ENCODE results near the gene METRNL.
"Not testable (repeated sequence)": the region's sequence is repeated elsewhere in the genome, so short reads cannot be mapped to it uniquely, and the experiment has no call there.

METRNL gene, protein sequence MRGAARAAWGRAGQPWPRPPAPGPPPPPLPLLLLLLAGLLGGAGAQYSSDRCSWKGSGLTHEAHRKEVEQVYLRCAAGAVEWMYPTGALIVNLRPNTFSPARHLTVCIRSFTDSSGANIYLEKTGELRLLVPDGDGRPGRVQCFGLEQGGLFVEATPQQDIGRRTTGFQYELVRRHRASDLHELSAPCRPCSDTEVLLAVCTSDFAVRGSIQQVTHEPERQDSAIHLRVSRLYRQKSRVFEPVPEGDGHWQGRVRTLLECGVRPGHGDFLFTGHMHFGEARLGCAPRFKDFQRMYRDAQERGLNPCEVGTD

DNA sequence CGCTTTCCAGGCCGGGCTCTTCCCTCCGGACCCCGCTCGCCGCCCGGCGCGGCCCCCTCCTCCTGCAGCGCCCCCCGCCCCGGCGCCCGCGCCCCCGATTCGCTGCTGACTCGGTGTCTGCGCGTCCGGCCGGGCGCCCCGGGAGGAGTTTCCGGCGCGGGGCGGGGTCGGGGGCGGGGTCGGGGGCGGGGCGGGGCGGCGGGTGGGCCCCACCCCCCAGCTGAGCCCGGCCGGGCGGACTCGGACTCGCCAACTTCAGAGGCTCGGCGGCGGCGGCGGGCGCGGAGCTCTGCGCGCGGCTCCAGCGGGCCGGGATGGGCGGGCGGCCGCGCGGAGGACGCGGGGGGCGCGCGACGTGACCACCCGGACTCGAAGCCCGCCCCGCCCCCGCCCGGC, at the start of gene METRNL:
TSS of gene METRNL (plus strand) at position 258 of the 396 bp plus-strand sequence. CDS start 207 bp downstream, outside the sequence.
- DNase-seq = peak; percentile 28 to 56

DNA sequence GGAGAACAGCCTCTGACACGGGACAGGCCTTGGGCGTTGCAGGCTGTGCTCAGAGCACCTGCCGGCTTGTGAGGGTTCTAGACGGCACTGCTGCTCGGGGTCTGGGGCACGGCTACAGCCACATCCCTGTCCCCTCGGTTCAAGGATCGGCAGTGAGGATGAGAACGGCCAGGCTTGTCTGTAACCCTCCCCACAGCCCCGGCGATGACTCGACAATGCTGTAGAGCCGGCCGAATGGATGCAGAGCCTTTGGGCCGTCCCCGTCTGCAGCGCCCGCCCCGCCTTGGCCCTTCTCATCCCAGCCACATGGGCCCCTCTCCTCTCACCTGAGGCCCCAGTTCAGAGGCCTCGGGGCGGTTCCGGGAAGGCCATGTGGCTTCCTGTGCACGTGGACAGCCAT, 49.0 kb upstream of the METRNL start:
- DNase-seq = no peak

DNA sequence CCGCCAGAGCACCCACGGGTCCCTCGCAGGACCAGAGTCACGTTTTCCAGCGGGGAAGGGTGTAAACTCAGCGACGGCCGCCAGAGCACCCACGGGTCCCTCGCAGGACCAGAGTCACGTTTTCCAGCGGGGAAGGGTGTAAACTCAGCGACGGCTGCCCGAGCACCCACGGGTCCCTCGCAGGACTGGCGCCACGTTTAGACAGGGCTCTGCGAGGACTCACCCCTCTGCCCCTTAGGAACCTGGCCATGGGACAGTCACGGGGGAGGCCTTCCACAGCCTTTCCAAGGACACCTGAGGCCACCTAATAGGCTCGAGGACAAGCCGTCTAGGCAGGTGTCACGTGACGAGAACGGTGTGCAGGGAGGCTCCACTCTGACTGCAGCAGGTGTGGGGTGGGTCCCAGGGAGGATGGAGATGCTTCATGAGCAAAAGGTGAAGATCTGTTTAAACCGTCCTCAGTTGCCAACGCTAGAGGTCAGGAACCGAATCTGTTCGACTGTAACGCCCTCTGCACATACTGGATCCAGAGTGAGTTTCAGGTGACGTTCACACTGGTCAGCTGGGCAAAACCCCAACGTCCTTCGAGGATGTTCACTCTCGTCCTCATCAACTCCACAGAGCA, 48.0 kb upstream of the METRNL start:
- DNase-seq = no peak

DNA sequence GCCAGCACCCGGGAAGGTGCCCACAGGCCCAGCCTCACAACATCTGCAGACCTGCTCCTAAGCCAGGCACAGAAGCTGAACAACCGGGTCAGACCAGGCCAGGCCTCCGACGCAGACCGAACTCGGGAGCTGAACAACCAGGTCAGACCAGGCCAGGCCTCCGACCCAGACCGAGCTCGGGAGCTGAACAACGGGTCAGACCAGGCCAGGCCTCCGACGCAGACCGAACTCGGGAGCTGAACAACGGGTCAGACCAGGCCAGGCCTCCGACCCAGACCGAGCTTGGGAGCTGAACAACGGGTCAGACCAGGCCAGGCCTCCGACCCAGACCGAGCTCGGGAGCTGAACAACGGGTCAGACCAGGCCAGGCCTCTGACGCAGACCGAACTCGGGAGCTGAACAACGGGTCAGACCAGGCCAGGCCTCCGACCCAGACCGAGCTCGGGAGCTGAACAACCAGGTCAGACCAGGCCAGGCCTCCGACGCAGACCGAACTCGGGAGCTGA, 47.4 kb upstream of the METRNL start:
- not testable (repeated sequence) for DNase-seq

DNA sequence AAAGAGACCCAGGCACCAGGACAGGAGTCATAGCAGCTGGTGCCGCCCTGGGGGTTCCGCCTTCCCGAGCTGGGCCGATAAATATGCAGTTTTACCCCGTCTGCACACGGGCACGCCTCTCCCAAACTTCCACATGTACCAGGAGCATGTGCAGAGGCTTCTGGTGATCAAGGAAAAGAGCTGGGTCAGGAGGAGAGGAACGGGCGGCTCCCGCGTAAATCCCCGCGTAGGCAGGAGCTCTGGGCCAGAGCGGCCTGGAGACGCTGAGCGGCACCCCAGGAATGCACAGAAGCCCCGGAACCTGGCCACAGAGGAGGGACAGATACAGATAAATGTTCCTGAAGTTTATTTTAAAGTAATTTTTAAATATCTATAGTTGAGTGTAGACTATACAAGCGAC, 46.6 kb upstream of the METRNL start:
- DNase-seq = no peak

DNA sequence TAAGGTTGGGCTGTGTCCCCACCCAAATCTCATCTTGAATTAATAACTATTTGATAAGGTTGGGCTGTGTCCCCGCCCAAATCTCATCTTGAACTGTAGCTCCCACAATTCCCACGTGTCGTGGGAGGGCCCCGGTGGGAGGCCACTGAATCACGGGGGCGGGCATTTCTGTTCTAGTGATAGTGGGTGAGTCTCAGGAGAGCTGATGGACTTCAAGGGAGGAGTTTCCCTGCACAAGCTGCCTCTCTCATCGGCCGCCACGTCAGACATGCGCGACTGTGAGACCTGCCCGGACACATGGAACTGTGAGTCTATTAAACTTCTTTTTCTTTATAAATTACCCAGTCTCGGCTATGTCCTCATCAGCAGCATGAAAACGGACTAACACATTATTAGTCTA, 44.9 kb upstream of the METRNL start:
- DNase-seq = no peak

DNA sequence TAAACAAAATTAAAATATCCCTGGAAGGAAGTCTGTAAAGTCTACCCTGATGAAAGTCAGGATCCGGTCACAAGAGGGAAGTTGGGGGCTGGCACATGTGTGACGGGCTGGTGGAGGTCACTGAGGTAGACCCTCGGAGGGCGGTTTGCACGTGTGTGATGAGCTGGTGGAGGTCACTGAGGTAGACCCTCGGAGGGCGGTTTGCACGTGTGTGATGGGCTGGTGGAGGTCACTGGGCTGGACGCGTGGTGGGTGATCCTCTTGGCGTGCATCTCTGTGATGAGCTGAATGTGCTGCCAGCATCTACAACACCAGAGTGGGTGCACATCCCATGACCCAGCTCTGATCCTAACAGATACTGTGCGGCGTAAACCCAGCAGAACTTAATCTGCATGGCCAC, 43.7 kb upstream of the METRNL start:
- no peak for DNase-seq

DNA sequence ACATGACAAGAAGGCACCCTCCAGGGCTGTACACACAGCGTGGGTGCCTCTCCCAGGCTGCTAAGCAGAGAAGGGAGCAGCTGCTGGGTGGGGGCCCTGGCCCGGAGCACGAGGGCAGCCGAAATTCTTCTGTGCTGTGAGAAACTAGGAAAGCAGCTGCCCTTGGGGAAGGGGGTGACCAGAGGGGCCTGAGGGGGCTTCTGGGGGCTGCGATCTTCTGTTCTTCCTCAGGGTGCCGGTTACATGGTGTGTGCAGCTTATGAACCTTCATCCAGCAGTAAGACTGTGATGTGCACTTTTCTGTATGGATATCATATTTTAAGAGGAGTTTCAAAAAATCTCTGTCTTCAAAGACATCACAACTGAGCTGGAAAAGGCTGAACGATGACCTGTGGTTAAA, 43.2 kb upstream of the METRNL start:
- no peak for DNase-seq

DNA sequence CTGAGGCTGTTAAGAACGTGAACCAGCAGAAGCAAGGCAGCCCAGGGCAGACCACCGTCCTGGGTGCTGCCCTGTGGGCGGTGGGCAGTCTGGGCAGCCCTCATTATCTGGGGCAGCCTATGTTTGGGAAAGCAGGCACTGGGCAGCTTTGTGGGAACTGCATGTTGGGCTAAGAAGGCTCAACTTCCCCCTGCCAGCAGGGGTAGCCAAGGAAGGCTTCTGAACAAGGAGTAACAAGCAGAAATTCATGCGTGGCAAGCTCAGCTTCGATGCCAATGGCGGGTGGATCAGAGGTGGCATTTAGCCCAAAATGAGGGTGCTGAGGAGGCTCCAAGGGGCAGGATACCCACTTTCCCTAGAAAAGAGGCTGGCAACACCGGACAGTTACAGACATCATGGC, 42.7 kb upstream of the METRNL start:
- DNase-seq = no peak

DNA sequence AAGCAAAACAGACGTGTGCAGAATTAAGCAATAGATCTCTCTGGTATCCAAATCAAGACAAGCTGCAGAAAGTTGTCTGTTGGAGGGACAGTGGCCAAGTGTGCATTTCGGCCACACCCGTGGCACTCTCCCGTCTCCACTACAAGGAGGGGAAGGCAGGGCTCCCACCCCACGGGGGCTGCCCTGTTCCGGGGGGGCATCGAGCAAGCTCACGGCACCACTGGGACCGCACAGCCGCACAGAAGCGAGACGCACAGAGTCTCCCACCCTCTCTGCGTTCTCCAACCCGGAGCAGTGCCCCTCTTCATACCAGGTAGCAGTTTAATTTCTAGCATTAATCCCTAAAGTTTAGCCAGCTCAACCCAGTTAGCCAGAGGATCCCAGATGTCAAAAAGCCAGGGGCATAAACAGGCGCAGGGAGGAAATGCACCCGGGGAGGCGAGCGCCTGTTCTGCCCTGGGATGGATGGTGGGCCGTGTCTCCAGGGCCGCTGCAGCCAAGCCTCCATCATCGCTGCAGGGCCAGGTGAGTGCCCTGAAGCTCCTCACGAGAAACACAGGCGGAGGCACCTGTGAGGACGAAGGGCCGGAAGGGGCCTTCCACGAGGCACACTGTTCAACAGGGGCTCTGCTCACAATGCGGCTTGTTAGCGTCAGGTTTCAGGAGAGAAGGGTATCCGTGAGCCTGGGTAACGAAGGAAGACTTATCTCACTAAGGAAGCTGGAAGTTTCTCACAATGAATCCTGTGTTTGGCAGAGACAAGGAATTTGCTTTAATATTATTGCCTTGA, 42.1 kb upstream of the METRNL start:
- DNase-seq = no peak

DNA sequence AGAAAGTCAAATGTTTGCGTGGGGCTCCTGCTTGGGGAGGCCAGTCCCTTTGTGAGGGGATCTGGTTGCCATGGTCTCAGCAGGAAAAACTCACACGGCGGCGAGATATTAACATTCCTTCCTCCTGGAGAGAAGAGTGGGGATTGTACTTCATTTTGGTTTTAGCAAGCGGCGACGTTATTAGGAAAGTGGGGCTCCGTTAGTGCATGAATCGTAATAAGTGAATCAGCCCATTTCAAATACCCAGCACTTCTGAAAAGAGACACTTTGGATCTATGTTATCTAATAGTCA, 41.6 kb upstream of the METRNL start:
- no peak for DNase-seq

DNA sequence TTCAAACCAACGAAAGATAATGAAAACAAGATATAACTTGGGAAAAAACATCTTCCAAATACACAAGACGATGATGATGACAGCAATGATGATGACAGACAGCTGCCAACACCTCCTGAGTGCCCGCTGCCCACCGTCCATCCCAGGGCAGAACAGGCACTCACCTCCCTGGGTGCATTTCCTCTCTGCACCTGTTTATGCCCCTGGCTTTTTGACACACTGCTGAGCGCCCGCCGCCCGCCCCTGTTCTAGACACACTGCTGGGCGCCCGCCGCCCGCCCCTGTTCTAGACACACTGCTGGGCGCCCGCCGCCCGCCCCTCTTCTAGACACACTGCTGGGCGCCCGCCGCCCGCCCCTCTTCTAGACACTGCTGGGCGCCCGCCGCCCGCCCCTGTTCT, 40.4 kb upstream of the METRNL start:
- DNase-seq = not testable (repeated sequence)

DNA sequence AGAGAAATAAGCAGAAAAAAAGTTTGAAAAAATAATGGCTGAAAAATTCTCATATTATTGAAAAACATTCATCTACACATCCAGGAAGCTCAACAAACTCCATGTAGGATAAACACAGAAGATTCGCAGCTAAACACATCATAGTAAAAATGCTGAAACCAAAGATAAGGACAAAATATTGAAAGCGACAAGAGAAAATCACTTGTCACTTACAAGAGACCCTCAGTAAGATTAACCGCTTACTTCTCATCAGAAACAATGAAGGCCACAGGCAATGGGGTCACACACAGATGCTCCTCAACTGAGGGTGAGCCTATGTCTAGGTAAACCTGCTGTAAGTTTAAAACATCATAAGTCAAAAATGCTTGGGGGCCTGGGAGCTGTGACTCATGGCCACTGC, 38.1 kb upstream of the METRNL start:
- no peak for DNase-seq

DNA sequence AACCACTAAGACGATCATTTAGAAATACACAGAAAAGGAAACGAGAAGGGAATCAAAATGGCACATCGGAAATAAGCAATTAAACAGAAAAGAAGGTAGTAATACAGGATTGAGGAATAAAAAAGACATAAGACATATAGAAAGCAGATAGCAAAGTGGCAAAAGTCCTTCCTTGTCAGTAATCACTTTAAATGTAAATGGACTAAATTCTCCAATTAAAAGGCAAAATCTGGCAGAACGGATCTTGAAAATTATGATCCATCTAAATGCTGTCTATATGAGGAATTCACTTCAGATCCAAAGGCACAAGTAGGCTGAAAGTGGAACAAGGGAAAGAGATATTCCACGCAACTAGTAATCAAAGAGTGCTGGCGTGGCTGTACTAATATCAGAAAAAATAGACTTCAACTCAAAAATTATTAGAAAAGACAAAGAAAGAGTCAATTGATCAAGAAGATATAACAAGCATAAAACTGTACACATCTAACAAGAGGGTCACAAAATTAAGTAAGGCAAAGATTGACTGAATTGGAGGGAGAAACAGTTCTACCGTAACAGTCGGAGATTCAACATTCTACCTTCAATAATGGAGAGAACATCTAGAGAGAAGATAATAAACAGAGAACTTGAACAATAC, 36.8 kb upstream of the METRNL start:
- DNase-seq = no peak

DNA sequence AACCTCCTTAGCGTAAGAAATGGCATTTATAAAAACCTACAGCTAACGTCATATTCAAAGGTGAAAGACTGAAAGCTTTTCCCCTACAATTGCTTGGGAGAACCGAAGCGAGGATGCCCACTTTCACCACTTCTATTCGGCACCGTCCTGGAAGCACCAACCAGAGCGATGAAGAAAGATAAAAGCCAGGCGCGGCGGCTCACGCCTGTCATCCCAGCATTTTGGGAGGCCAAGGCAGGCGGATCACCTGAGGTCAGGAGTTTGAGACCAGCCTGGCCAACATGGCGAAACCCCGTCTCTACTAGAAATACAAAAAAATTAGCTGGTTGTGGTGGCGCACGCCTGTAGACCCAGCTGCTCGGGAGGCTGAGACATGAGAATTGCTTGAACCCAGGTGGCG, 34.9 kb upstream of the METRNL start:
- DNase-seq = not testable (repeated sequence)

DNA sequence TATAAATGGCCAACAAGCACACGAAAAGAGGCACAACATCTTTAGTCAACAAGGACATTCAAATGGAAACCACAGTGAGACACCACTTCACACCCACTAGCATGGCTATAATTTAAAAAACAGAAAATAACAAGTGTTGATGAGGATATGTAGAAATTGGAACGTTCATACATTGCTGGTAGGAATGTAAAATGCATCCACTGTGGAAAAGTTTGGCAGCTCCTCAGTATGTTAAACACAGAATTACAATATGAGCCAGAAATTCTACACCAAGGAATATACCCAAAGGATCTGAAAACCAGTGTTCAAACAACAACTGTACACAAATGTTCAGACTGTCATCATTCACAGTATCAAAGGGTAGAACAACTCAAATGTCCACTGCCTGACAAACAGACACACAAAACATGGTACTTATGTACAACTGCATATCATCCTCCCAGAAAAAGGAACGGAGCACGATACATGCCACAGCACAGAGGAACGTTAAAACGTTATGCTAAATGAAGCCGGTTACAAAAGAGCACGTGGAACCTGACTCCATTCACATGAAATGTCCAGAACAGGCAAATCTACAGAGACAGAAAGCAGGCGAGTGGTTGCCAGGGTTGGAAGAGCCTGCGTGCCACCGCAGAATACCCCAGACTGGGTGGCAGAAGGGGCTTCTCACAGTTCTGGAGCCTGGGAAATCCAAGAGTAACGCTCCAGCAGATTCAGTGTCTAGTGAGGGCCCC, 32.8 kb upstream of the METRNL start:
- DNase-seq = no peak

DNA sequence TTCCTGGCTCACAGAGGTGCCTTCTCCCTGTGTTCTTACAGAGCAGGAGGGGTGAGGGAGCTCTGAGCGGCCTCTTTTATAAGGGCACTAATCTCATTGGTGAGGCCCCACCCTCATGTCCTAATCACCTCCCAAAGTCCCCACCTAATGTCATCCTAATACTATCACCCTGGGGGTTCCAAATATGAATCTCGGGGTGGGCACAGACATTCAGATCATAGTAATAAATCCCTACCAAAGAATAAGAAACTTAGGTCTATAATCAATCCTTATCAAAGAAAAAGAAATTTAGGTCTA, 32.3 kb upstream of the METRNL start:
- no peak for DNase-seq

DNA sequence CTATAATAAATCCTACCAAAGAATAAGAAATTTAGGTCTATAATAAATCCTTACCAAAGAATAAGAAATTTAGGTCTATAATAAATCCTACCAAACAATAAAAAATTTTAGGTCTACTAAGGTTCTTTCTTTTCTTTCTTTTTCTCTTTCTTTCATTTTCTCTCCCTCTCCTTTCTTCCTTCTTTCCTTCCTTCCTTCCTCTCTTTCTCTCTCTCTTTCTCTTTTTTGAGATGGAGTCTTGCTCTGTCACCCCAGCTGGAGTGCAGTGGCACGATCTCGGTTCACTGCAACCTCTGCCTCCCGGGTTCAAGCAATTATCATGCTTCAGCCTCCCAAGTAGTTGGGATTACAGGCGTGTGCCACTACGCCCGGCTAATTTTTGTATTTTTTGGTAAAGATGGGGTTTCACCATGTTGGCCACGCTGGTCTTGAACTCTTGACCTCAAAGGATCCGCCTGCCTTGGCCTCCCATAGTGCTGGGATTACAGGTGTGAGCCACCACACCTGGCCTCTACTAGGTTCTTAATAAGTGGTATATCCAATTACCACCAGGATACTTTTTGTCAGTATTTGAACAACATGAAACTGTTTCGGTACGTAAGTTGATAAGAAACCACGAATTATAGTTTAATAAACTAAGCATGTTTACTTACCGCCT, 31.5 kb upstream of the METRNL start:
- not testable (repeated sequence) for DNase-seq

DNA sequence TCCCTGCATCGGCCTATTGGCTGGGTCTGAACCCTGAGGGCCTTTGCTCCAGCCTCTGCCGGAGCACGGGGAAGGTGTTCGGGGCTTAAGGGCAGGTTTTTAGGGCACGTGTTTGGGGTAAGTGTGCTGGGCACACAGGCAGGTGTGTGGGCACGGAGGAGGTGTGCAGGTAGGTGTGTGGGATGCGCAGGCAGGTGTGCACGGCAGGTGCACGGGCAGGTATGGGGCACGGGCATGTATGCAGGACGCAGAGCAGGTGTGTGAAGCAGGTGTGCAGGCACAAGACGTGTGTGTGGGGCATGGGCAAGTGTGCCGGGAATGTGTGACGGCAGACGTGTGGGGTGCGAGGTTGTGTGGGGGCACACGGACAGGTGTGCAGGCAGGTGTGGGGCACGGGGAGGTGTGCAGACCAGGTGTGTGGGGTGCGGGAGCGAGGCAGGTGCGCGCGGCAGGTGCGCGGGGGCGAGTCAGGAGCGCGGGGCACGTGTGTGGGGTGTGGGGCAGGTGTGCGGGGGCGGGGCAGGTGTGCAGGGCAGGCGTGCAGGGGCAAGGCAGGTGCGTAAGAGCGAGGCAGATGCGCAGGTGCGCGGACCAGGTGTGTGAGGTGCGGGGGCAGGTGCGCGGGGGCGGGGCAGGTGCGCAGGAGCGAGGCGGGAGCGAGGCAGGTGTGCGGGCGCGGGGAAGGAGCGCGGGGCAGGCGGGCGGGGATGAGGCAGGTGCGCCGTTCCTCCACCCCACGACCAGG, 28.6 kb upstream of the METRNL start:
- no peak for DNase-seq

DNA sequence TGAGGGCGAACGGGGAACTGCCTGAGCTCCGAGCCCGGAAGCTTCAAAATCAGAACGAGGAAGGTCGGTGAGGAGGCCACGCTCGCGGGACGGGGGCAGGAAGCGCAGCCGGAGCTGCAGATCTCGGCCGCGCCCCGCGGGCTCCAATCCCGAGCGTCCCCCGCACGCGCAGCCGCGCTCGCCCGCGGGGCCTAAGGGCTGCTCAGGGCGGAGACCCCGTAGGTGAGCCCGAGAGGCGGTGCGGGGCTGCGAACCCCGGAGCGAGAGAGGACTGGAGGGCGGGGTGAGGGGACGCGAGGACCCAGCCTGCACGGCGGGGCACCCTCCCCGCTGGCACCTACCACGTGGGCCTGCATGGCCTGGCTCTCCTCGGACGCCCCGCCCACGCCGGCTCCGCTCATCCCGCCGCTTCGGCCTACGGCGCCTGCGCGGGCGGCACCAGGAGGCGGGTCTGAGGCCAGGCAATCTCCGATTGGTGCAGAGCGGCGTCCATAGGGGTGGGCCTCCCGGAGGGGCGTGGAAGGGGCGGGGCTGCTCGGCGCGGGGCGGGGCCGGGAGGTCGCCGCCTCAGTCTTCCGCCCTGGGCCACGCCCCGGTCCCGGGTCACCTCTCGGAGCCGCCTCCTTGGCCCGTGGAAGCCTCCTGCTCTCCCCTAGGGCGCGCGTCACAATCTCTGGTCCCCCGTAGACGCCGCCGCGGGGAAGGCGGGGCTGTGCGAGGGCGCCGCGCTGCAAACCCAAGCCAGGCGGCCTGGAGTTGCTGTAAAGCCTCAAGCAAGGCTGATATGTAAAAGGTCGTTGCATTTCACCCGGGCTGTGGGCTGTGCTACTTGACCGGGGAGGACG, 27.8 kb upstream of the METRNL start:
- peak; percentile 96 to 97 for DNase-seq

DNA sequence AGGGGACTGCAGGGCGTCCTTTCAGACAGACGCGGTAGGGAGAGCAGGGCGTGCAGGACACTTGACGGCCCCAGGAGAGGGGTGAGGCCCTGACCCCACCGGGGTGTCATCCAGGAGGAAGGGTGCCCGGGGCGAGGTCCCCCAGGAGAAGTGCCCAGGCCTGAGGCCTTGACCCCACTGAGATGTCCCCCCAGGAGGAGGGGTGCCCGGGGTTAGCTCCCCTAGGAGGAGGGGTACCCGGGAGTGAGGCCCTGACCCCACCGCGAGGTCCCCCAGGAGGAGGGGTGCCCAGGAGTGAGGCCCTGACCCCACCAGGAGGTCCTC, 27.2 kb upstream of the METRNL start:
- DNase-seq = no peak

Data from hippocampal formation (tissue), 2 donors.